HG02610 (cell line): Measurements from ENCODE around the gene POU6F2.
"Not testable (repeated sequence)": the region's sequence is repeated elsewhere in the genome, so short reads cannot be mapped to it uniquely, and the experiment has no call there.

ENCODE experiments used
- ATAC-seq: cut with Tn5 transposase; IDR thresholded peaks from one replicate; pipeline ENCODE4 v1.9.1; 2021; ENCODE audit warnings: mild to moderate bottlenecking, moderate library complexity; ENCODE audit not compliant: unreplicated experiment

POU6F2 gene

DNA sequence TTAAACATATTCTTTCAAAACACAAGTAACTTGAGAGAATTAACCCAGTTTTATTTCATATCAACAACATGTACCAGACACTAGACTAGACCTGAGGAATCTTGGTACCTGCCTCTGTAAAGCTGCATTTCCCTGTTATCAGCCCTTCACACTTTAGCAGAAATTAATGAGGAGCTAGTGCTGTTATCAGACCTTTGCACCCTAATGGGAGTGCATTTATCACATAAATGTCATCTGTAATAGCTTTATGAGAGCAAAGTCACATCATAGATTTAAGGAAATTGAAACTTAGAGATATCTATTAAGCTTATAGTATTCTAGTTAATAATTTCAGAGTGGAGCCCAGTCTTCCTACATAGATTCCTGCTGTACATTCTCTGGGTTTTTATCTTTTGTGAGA, 318.1 kb downstream of the POU6F2 start:
- no peak for ATAC-seq

- ATAC-seq, result no peak
Observed at GRCh38 chr7:39299695-39300094, 322.0 kb downstream of the POU6F2 start.

GRCh38 chr7:39300276-39300675, 322.6 kb downstream of the POU6F2 start:
- no peak for ATAC-seq

GRCh38 chr7:39301543-39301942, 323.8 kb downstream of the POU6F2 start:
- no peak for ATAC-seq

- ATAC-seq, result no peak
Observed at GRCh38 chr7:39304178-39304577, 326.5 kb downstream of the POU6F2 start.

DNA sequence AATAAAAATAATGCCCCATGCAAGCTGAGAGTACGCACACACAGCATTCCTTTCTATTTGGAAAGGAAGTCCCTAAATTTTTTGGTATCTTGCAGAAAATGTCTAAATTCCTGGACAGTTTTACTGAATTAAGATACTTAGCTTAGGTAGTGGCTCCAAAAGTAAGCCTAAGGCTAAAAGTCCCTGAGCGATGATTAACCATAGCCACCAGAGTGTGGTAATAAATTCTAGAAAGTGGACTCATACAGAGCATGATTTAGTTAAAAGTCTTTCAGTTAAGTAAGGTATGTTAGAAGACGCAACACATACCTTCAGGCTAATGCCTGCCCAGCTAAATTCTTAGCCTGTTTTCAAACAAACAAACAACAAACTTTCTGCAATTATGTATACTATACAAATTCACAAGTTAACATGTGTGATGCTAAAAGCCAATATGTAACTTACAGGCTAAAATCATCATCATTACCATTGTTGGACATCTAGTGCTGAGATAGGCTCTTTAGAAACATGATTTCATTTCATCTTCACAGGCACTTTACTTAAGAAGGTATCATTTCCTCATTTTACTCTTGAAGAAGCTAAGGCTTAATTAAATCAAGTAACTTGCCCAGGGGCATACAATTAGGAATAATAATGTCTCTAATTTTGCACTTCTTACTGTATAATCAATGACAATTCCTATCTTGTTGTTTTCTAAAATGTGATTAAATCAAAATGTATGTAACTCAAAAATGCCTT, 327.1 kb downstream of the POU6F2 start:
- no peak for ATAC-seq

DNA sequence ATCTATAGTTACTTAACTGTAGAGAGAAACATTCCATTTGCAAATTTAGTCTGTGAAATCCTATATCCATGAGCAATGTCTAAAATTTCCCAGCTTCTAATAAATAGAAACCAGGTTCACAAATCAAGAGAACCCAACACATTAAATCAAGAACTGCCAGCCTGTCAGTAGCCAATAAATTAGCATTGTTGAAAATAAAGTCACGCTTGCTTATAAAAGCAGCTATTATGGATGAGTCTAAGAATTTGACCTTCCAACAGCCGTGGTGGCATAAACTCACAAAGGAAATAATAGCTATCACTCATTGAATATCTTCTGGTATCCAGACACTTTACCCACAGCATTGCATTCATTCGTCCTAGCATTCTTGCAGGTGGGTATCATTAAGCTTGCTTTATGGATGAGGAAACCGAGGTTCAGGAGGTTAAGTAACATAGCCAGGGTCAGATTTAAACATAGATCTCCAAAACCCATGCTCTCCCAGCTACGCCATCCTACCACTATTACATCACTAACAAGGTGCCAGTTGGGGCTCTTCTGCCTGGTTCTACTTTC, 328.4 kb downstream of the POU6F2 start:
- ATAC-seq, result no peak

- ATAC-seq, result no peak
Observed at GRCh38 chr7:39310699-39311098, 333.0 kb downstream of the POU6F2 start.

DNA sequence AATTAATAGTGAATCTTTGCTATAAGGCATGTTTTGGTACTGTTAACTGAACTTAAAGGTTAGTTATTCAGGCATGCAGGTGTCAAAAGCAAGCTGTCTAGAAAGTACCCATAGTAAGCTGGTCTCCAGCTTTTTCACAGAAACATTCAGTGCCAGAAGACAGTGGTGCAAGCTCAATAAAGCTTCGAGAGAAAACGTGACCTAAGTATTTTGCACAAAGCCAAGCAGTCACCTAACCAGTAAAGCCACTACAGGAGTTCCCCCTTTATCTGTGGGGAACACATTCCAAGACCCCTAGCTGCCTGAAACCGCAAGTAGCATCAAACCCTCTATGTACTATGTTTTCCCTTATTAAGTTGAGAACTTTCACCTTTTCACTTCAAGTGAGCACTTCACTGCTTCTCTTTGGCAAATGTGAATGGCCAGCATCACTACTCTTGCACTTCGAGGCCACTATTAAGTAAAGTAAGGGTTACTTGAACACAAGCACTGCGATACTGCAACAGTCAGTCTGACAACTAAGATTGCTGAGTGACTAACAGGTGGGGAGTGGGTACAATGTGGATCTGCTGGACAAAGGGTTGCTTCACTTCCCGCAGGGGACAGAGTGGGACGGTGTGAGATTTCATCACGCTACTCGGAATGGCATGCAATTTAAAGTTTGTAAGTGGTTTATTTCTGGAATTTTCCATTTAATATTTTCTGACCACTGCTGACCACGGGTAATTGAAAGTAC, 334.7 kb downstream of the POU6F2 start:
- no peak for ATAC-seq

DNA sequence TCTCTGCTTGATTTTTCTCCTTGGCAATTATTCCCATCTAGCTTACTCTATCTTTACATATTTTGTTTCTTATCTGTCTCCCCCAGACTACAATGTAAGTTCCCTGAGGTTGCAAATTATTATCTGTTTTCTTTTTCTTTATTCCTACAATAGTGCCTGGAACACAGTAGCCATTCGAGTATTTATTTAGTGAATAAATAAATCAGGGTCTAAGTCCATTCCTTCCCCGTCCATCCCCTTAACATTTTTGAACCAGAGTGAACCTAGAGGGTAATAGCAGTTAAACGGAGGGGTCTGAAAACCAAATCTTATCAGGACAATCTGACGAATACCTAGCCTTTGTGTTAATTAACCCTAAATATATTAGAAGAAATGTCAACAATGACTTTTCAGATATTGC, 335.7 kb downstream of the POU6F2 start:
- ATAC-seq, result no peak

- ATAC-seq, result no peak
Observed at GRCh38 chr7:39313974-39314373, 336.3 kb downstream of the POU6F2 start.

DNA sequence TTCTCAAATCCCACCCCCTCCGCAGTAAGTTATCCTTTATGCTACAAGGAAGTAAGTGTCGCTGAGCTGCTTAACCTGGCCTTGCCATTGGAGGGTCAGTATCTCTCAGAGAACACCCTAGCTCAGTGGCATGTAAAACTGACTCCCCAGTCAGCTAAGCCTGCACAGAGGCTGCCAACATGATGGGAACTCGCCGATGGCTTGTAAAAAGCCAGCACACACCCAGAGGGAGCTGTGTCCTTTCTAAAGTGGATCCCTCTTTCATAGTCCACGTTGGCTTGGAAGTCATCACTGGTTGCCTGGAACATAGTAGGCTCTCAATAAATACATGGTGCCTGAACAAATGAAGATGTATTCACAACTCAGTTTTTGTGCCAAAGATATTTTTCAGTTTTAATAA, 339.4 kb downstream of the POU6F2 start:
- no peak for ATAC-seq

GRCh38 chr7:39317896-39318295, 340.2 kb downstream of the POU6F2 start:
- ATAC-seq, result no peak

- ATAC-seq, result no peak
Observed at GRCh38 chr7:39321245-39321644, 343.5 kb downstream of the POU6F2 start.

GRCh38 chr7:39321909-39322498, 344.3 kb downstream of the POU6F2 start:
- ATAC-seq, result no peak

DNA sequence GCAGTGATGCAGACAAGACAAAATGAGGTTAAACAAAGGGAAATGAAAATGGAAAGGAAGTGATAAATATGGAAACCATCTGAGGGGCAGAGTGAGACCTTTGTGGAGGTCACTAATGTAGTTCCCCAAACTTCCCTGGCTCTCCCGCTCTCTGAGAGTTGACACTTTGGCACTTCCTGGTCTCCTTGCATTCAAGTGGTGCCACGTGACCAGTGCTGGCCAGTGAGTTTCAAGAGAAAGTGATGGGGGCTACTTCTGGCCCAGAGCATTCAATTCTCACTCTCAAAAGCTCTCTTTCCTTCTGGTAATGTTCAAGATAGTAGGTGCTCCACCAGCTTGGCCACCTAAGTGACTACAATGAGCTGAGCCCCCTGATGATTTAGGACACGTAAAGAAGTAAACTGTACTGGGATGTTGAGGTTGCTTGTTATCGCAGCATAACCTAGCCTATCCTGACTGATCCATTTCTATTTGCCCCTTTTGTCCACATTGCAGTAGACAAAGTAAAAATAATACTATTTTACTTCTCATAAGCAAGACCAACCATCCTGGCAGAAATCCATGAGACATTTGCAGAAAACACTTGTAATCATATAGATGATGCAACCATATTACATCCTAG, 346.5 kb downstream of the POU6F2 start:
- ATAC-seq, result no peak

GRCh38 chr7:39331607-39332006, 353.9 kb downstream of the POU6F2 start:
- ATAC-seq, result not testable (repeated sequence)

DNA sequence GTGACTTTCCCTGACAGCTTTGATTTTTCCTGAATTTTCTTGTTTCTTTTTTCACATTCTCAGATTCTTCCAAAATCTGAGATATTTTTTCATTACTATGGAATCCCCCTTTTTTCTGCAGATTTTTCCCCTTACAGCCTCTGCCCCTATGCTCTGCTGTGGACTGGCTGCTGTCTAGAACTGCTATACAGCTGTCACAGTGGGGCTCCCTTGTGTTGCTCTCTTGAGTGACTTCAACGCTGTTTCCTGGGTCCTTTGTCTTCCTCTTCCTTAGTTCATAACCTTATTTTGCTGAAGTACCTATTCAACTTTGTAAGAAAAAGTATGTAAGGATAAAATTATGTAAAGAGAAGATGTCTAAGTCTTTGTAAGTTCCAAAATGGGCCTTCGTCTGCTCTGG, 354.4 kb downstream of the POU6F2 start:
- ATAC-seq, result no peak

- ATAC-seq, result no peak
Observed at GRCh38 chr7:39333701-39334100, 356.0 kb downstream of the POU6F2 start.

- ATAC-seq, result no peak
Observed at GRCh38 chr7:39336442-39336841, 358.7 kb downstream of the POU6F2 start.

DNA sequence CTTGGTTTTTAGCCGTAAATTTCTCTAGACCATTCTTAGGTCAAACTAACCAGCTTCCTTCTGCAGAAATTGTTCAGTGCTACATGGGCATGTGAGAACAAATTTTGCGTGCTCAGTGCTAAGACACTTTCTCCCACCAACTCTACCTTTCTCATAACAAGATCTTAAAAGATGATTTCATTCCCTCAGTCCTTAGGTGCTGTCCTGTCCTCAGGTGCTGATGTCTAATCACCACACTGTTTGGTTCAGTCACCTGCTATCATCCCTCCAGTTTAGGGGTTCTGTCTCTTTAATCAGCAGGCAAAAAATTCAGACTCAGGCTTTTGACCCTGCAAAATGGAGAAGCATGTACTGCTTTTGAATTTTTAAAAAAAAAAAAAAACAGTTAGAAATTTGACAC, 361.0 kb downstream of the POU6F2 start:
- no peak for ATAC-seq
